Head of caudate nucleus (tissue), 42 donors: ENCODE results near the gene ELL.
A peak's percentile ranks its signal among the peaks of the same experiment; 100 is the strongest.

Source experiments
- DNase-seq, 42 donors: peaks; one replicate each; pipeline versions ENCODE4 v3.0.0 to v3.0.0-alpha.2; 2020 to 2021; ENCODE audit warnings: mixed read lengths in 7 of 42
- intact Hi-C: fragments of 100-400 bp; cut with DNase I; formaldehyde crosslinking; loops from one replicate; pipeline ENCODE4 v1.15.0; 2022

The ELL gene

GRCh38 chr19:18533058-18533457 lies 11.2 kb upstream of the ELL start:
- intact Hi-C loops: no loop called here
- no peak for DNase-seq

DNA sequence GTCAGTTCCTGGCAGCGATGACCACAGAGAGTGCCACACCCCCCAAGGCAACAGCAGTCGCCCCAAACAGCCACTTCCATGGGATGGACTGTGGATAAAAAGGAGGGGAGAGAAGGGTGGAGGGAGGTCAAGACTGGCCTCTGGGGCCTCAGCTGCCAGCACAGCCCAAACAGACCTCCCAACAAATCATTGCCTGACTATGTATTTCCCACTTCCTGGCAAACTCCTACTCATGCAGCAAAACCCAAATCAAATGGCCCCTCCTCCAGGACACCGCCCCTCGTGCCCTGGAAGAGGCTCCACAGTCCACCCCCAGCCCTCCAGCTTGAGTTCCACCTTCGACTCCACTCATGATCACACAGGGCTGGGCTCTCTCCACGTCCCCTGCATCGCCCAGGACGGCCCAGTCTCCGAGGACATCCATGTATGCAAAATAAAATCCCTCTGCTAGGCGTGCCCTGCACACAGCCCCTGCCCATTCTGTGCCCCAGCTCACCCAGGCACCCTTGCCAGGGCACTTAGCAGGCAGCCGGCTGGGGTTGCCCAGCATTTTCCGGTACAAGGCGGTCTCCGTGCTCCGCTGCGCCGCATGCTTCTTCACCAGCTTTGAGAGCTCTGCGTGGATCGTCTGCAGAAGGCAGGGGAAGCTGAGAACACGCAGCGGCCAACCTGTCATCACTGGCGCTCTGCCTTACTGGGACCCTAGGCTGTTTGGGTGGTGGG lies 10.5 kb upstream of the ELL start:
- intact Hi-C loops: no loop called here
- no peak for DNase-seq

DNA sequence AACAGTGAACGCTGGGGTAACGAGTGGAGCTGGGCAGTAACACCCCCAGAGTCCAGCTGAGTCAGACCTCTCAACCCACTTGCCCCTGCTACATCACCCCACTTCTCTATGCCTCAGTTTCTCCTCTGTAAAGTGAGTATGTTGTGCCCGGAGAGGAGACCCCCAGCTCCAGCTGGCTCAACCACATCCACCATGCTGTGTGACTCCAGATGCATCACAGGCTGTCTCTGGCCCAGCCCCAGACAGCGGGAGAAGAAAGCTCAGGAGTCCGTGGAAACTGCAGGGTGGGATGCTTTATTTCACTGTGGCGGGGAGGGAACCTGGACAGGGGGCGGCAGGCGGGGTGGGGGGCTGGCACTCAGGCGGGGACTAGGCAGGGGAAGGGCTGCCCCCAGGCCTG lies 9.6 kb upstream of the ELL start:
- DNase-seq: no peak
- intact Hi-C loops: no loop called here

GRCh38 chr19:18529782-18530181 lies 7.9 kb upstream of the ELL start:
- intact Hi-C loops: loop anchor here (10.0 kb wide), 1 partner anchor 65 kb away; no protein-coding TSS in a partner anchor
- no peak for DNase-seq

DNA sequence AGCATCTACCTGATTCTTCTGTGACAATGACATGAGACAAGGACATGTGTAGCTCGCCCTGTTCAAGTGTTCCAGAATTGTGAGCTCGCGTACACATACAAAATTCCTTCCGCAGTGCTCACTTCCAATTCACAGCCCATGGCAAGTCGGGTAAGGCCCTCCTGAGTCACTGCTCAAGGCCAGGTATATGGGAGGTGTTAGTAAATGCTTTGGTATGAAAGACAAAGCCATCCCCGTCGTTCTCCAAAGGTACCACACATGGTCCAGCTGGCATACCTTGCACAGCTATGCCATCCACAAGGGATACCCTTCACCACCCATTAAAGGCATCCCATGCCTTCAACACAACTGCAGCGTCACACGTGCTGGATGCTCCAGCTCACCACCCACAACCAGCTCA lies 4.4 kb upstream of the ELL start:
- intact Hi-C loops: loop anchor here (10.0 kb wide), 1 partner anchor 62 kb away; no protein-coding TSS in a partner anchor
- no peak for DNase-seq

DNA sequence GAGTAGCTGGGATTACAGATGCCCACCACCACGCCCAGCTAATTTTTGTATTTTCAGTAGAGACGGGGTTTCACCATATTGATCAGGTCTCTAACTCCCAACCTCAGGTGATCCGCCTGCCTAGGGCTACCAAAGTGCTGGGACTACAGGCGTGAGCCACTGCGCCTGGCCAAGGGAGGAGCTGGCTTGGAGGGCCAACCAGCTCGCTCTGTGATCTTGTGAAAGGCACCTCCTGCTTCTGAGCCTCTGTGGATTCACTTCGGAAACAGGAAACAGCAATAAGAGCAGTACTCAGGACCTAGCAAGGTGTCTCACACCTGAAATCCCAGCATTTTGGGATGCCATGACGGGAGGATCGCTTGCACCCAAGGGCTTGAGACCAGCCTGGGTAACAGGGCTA lies 2.0 kb upstream of the ELL start:
- DNase-seq: no peak
- intact Hi-C loops: loop anchor here (10.0 kb wide), 1 partner anchor 59 kb away; no protein-coding TSS in a partner anchor

DNA sequence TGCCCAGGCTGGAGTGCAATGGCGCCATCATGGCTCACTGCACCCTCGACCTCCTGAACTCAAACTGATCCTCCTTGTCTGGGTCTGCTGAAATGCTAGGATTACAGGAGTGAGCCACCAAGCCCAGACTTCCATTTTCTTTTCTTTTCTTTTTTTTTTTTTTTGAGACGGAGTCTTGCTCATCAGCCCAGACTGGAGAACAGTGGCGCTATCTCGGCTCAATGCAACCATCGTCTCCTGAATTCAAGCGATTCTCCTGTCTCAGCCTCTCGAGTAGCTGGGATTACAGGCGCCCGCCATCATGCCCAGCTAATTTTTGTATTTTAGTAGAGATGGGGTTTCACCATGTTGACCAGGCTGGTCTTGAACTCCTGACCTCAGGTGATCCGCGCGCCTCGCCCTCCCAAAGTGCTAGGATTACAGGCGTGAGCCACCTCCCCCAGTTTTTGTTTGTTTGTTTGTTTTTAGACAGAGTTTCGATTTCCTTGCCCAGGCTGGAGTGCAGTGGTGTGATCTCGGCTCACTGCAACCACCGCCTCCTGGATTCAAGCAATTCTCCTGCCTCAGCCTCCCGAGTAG lies 1.1 kb upstream of the ELL start:
- peak in 1 of 42 donors; percentile 47 for DNase-seq
- intact Hi-C loops: loop anchor here (10.0 kb wide), 1 partner anchor 58 kb away; no protein-coding TSS in a partner anchor

DNA sequence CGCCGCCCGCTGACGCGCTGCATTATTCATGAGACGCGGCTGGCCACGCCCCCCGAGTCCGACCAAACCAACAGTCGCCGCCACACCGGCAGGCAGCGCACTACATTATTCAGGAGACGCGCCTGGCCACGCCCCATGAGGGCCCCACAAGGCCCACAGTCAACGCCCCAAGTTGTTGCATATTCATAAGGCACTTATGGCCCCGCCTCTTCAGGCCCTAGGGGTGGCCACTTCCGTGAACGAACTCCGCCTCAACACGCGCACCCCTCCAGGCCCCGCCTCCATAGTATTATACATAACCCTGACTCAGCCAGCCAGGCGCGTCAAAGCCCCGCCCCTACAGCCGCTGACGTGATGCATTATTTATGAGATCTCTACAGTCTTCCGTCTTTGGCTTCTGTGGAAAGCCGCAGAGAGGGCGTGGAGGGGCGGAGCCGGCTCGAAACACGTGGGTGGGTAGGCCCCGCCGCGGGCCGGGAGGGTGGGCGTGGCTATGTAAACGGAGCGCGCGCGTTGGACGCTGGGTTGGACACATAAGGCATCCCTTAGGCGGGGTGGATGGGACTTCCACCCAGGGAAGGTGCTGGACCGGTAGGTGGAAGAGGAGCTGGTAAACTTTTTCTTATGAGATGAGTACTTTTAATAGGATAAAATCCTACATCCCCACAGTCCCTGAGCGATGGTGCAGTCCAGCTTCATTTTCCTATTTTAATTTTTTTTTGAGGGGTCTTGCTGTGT lies 423 bp upstream of the ELL start:
- DNase-seq: peak; percentile 99 to 100 (median 100)
- intact Hi-C loops: loop anchor here (10.0 kb wide), 1 partner anchor 57 kb away; no protein-coding TSS in a partner anchor

GRCh38 chr19:18520848-18521691 lies 800 bp downstream of the ELL start:
- peak in 5 of 42 donors; percentile 24 to 47 (median 32) for DNase-seq
- intact Hi-C loops: loop anchor here (10.0 kb wide), 1 partner anchor 56 kb away; no protein-coding TSS in a partner anchor

DNA sequence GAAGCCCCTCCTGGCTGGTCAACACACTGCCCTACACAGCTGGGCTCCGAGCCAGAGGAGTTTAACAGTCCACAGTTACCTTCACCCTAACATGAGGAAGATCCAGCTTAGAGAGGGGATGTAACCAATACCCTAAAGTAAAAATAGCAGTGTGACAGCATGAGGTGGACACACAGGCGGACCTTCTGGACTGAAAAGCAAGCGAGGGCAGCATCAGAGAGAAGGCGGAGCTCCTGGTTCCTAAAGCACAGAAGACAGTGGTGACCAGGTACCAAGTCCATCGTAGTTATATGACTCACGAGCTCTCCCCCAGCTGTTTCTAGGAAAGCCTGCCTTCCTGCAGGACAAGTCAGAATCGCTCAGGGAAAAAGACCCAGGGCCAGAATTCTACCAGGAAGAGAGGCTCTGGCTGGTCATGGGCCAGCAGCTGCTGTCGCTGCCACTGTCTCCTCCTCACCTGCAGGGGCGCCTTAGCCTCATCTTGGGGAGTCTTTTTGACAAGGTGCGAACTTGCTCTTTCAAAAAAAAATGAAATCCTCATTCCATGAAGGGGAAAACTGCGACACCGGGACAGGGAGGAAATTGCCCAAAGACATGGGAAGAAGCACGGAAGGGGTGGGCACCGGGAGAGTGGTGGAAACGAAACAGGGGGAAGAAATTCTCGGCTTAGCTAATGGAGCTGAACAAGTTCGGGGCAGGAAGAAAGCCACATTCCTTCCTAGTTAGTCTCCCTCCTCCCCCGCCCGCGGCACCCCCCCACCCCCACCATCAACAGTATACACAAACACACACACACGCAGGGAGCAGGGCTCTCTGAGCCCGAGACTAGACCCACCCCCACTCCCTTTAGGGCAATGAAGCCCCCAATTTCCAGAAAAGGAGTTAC lies 1.7 kb downstream of the ELL start:
- intact Hi-C loops: loop anchor here (10.0 kb wide), 1 partner anchor 55 kb away; no protein-coding TSS in a partner anchor
- DNase-seq: peak in 34 of 42 donors; percentile 47 to 81 (median 63)

DNA sequence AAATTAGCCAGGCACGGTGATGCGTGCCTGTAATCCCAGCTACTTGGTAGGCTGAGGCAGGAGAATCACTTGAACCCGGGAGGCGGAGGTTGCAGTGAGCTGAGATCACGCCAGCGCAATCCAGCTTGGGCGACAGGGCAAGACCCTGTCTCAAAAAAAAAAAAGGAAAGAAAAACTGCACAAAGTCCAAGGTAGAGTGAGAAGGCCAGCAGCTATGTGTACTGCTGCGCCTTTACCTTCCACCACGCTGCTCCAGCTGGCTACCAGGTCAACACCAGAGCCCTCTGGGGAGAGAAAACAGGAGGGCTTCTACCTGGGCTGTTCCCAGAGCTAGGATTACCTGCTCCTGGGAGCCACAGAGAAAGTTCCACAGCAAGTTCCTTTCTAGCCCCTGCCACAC lies 3.2 kb downstream of the ELL start:
- DNase-seq: no peak
- intact Hi-C loops: no loop called here

- no peak for DNase-seq
- intact Hi-C loops: no loop called here
These were observed 4.3 kb downstream of the ELL start for GRCh38 chr19:18517606-18518005.

DNA sequence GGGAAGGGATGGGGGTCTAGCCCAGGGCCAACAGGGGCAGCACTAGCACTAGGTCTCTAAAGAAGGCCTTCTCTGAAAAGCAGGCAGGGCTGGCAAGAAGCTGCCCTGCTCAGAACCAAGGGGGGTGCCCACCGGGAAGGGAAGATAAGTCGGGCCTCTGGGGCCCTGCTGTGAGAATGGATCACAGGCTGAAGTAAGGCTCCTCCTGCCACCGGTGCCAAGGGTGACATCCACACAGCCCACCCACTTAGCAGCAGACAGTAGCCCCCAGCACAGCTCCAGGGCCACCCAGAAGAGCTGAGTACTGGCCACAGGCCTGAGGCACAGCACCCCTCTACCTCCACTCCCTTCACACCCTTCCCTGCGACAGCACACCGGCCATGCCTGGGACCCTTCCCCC lies 5.9 kb downstream of the ELL start:
- intact Hi-C loops: no loop called here
- DNase-seq: no peak

GRCh38 chr19:18514800-18515682 lies 6.8 kb downstream of the ELL start:
- peak in 23 of 42 donors; percentile 27 to 82 (median 59) for DNase-seq
- intact Hi-C loops: no loop called here

- no peak for DNase-seq
- intact Hi-C loops: no loop called here
These were observed 8.0 kb downstream of the ELL start for GRCh38 chr19:18513868-18514267.

DNA sequence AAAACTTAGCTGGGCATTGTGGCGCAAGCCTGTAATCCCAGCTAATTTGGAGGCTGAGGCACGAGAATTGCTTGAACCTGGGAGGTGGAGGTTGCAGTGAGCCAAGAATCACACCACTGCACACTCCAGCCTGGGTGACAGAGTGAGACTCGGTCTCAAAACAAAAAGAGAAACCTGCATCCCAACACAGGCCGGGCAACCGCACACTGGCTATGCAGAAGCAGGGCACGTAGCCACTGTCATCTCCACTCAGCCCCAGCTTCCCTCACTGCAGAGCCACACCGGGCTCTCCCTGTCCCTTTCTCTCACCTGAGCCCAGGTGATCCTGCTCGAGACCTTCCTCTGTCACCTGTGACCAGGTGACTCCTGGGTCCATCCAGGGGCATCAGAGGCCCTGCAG lies 11.7 kb downstream of the ELL start:
- no peak for DNase-seq
- intact Hi-C loops: no loop called here

DNA sequence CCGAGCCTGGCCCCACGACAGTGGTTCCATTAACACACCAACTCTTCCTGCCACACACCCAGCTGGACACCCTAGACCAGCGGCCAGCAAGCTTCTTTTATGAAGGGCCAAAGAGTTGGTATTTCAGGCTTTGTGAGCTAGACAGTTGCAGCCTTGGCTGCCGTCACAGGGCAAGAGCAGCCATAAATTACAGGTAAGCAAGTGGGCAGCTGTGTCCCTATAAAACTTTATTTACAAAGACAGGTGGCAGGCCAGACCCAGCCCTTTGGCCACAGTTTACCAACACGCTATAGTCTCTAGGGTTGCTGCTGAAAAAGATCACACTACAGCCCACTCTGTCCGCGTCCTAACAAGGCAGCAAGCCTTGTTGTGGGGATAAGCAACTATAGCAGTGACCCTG lies 13.3 kb downstream of the ELL start:
- intact Hi-C loops: no loop called here

More for the DNA sequence above, 13.3 kb downstream of the ELL start:
- DNase-seq: no peak
